Measurements from ENCODE around the gene HDGFL1. TPM values are rescaled to one million over a fixed set of nuclear protein-coding genes. Genes with fewer than 3 reads are reported as not detected.

The HDGFL1 gene
- total and polyA plus RNA-seq, 2 donors (not counting 3 experiments of a cell fraction or from before 2014, with no cell fraction given) = not detected

GRCh38 chr6:22580337-22580736 lies 11.0 kb downstream of the HDGFL1 start:
- DNase-seq (ENCODE audit: low read depth, low spot score) (no peak), FAIRE-seq (no peak)
- Histone ChIP-seq H2AFZ (ENCODE audit: low read depth, low read length) (no peak overlapping the region), H3K27ac (ENCODE audit: insufficient read depth, low read depth, low read length) (no peak overlapping the region), H3K9me3 (replicated peaks; ENCODE audit: control insufficient read depth, insufficient read depth, low read length) (no peaks in the 10 kb centered on the region), H3K27me3 (ENCODE audit: control insufficient read depth in 2 of 2, insufficient read depth in 2 of 2, low read length in 2 of 2) (no peaks in the 10 kb centered on the region), H3K4me1 (ENCODE audit: control insufficient read depth, extremely low read depth, insufficient read depth, low read length) (peaks cover 2% of the 10 kb centered on the region), H3K9me1 (replicated peaks; ENCODE audit: control insufficient read depth, extremely low read depth, insufficient read depth, low read length) (no peaks in the 10 kb centered on the region), H3K79me2 (ENCODE audit: control insufficient read depth, insufficient read depth, low read length) (no peaks in the 10 kb centered on the region), H4K20me1 (replicated peaks; ENCODE audit: control insufficient read depth, extremely low read depth, insufficient read depth, low read length) (no peaks in the 10 kb centered on the region), H3K4me2 (ENCODE audit: insufficient read depth, low read length) (no peak overlapping the region), H3K9ac (replicated peaks; ENCODE audit: extremely low read depth, insufficient read depth, low read length) (no peak overlapping the region), H3K4me3 (replicated peaks in 1 of 3; ENCODE audit: insufficient read depth in 1 of 3, low read depth in 1 of 3, low read length in 3 of 3) (no peak overlapping the region), H3K36me3 (ENCODE audit: control insufficient read depth in 2 of 2, extremely low read depth in 1 of 2, insufficient read depth in 2 of 2, low read length in 2 of 2) (no peaks in the 10 kb centered on the region)
- ChIA-PET POLR2A (no interaction called here), CTCF (interaction anchor here (1.1 kb wide), 1 partner anchor 19 kb away, joined by 3 read pairs; no protein-coding TSS in a partner anchor)
- intact Hi-C loops (cut with micrococcal nuclease) = no loop called here
- BruUV-seq (replicated peaks) = no TSS peak
- TF ChIP-seq MAX (IDR thresholded peaks at IDR 0.05; ENCODE audit: insufficient read depth, insufficient read length) (no peak), GATA2 (IDR thresholded peaks at IDR 0.05; ENCODE audit: insufficient read depth, insufficient read length, low read depth, low read length) (no peak), POLR2A (IDR thresholded peaks at IDR 0.05; ENCODE audit: low read depth, low read length) (no peak)
- dilution Hi-C loops (cut with MboI; ENCODE audit: extremely low pct_ligation_motif_present, low sequenced_read_pairs) = no loop called here

- Histone ChIP-seq H3K27me3 (ENCODE audit: control insufficient read depth in 2 of 2, insufficient read depth in 2 of 2, low read length in 2 of 2) (no peaks in the 10 kb centered on the region), H2AFZ (ENCODE audit: low read depth, low read length) (no peak overlapping the region), H3K36me3 (ENCODE audit: control insufficient read depth in 2 of 2, extremely low read depth in 1 of 2, insufficient read depth in 2 of 2, low read length in 2 of 2) (no peaks in the 10 kb centered on the region), H3K79me2 (ENCODE audit: control insufficient read depth, insufficient read depth, low read length) (no peaks in the 10 kb centered on the region), H3K9me1 (replicated peaks; ENCODE audit: control insufficient read depth, extremely low read depth, insufficient read depth, low read length) (no peaks in the 10 kb centered on the region), H3K4me2 (ENCODE audit: insufficient read depth, low read length) (no peak overlapping the region), H3K4me3 (replicated peaks in 1 of 3; ENCODE audit: insufficient read depth in 1 of 3, low read depth in 1 of 3, low read length in 3 of 3) (no peak overlapping the region), H3K9ac (replicated peaks; ENCODE audit: extremely low read depth, insufficient read depth, low read length) (no peak overlapping the region), H3K27ac (ENCODE audit: insufficient read depth, low read depth, low read length) (no peak overlapping the region), H3K4me1 (ENCODE audit: control insufficient read depth, extremely low read depth, insufficient read depth, low read length) (no peaks in the 10 kb centered on the region), H3K9me3 (replicated peaks; ENCODE audit: control insufficient read depth, insufficient read depth, low read length) (no peaks in the 10 kb centered on the region), H4K20me1 (replicated peaks; ENCODE audit: control insufficient read depth, extremely low read depth, insufficient read depth, low read length) (no peaks in the 10 kb centered on the region)
- ChIA-PET CTCF (interaction anchor here (0.9 kb wide), 1 partner anchor 31 kb away, joined by 3 read pairs; no protein-coding TSS in a partner anchor), POLR2A (no interaction called here)
- intact Hi-C loops (cut with micrococcal nuclease) = no loop called here
- DNase-seq (ENCODE audit: low read depth, low spot score) (no peak), FAIRE-seq (no peak)
- dilution Hi-C loops (cut with MboI; ENCODE audit: extremely low pct_ligation_motif_present, low sequenced_read_pairs) = no loop called here
- no TSS peak for BruUV-seq (replicated peaks)
- no peak for TF ChIP-seq EZH2 (IDR thresholded peaks at IDR 0.05; ENCODE audit: borderline replicate concordance, low read depth, low read length, severe bottlenecking)
- no peak for TF ChIP-seq JUN (IDR thresholded peaks at IDR 0.05; ENCODE audit: borderline replicate concordance, insufficient read depth, insufficient read length, low read depth)
- TF ChIP-seq POLR2AphosphoS5 (IDR thresholded peaks at IDR 0.05; ENCODE audit: insufficient read depth, low read depth, low read length) = no peak
- no peak for TF ChIP-seq MAX (IDR thresholded peaks at IDR 0.05; ENCODE audit: insufficient read depth, insufficient read length)
- TF ChIP-seq GATA2 (IDR thresholded peaks at IDR 0.05; ENCODE audit: insufficient read depth, insufficient read length, low read depth, low read length) = no peak
- no peak for TF ChIP-seq FOS (IDR thresholded peaks at IDR 0.05; ENCODE audit: borderline replicate concordance, insufficient read depth, low read length)
- TF ChIP-seq MYC (IDR thresholded peaks at IDR 0.05; ENCODE audit: low read depth, low read length) = no peak
- TF ChIP-seq CTCF (IDR thresholded peaks at IDR 0.05; ENCODE audit: extremely low read depth in 1 of 2, insufficient read depth in 1 of 2, low read depth in 1 of 2, low read length in 2 of 2) = no peak
- no peak for TF ChIP-seq POLR2A (IDR thresholded peaks at IDR 0.05; ENCODE audit: low read depth, low read length)
Measured at GRCh38 chr6:22582417-22583205, 13.2 kb downstream of the HDGFL1 start.
